ENCODE results near the gene KRTAP5-2.

DNA sequence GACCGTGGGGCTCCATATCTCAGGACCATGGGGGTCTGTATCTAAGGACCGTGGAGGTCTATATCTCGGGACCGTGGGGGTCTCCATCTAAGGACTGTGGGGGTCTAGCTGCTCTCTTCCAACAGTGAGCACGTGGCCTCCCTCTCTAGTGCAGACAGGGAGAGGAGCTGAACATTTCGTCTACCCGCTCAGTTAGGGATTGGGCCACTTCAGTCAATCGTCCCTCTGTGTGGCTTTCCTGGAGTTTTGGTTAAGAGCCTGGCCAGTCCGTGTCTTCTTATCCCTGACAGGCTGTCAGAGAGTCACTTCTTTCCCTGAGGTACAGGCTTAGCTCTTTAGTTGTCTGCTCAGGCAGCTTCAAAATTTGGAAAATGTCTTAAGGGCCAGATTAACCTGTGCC, 16.1 kb downstream of the KRTAP5-2 start:
- TF ChIP-seq, protein P1, sequence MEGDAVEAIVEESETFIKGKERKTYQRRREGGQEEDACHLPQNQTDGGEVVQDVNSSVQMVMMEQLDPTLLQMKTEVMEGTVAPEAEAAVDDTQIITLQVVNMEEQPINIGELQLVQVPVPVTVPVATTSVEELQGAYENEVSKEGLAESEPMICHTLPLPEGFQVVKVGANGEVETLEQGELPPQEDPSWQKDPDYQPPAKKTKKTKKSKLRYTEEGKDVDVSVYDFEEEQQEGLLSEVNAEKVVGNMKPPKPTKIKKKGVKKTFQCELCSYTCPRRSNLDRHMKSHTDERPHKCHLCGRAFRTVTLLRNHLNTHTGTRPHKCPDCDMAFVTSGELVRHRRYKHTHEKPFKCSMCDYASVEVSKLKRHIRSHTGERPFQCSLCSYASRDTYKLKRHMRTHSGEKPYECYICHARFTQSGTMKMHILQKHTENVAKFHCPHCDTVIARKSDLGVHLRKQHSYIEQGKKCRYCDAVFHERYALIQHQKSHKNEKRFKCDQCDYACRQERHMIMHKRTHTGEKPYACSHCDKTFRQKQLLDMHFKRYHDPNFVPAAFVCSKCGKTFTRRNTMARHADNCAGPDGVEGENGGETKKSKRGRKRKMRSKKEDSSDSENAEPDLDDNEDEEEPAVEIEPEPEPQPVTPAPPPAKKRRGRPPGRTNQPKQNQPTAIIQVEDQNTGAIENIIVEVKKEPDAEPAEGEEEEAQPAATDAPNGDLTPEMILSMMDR (IDR thresholded peaks at IDR 0.05): no peak
- no peak for TF ChIP-seq POLR2A (IDR thresholded peaks at IDR 0.05)
